SW 1271 (cell line): ENCODE measurements around the gene PRDM7.
"Not testable (repeated sequence)": the region's sequence is repeated elsewhere in the genome, so short reads cannot be mapped to it uniquely, and the experiment has no call there.

Source experiments
- DNase-seq, 2 experiments: peaks; one replicate each; lab custom pipeline; 2025; lab: John Stamatoyannopoulos, UW

Gene PRDM7

GRCh38 chr16:90072442-90073105, 4.6 kb downstream of the PRDM7 start:
- no peak for DNase-seq

- no peak for DNase-seq
These were observed 6.7 kb downstream of the PRDM7 start for GRCh38 chr16:90070440-90070839.

DNA sequence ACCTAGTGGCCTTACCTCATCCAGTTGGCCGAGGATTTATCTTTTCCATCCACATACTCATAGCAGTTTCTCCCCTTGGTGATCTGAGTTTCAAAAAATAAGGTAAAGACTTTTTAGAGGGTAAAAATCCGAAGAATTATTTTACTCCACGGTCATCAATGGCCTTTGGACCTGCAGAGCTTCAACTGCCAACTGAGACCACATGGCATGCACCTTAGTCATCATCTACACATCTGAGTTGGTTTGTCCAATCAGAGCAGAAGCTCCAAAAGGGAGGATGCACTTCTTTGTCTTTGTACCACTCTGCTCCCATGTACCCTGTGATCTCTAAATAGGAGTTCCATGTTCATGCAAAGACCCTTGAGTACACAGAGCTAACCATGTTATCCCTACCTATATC, 15.7 kb downstream of the PRDM7 start:
- DNase-seq, result no peak

DNA sequence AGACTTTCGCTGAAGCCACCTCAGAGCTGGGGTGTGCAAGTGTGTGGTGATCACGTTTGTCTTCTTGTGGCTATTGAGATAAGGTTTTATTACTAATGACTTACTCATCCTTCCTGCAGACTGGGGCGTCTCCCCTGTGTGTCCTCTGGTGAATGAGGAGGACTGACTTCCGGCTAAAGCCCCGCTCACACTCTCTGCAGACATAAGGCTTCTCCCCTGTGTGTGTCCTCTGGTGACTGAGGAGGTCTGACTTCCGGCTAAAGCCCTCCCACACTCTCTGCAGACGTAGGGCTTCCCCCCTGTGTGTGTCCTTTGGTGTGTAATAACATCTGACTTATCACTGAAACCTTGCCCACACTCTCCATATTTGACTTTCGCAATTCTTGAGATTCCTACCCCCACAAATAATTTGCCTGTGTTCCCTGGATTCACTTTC, 19.4 kb downstream of the PRDM7 start:
- peak; percentile 38 to 43 for DNase-seq

DNA sequence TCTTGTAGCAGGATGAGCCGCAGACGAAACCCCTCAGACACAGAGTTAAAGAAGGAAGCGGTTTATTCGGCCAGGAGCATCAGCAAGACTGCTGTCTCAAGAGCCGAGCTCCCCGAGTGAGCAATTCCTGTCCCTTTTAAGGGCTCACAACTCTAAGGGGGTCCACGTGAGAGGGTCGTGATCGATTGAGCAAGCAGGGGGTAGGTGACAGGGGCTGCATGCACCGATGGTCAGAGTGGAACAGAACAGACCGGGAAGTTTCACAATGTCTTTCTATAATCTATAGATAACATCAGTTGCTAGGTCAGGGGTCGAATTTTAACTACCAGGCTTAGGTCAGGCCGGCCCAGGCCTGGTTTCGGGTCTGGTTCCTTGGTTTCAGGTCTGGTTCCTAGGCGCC, 20.6 kb downstream of the PRDM7 start:
- not testable (repeated sequence) for DNase-seq

GRCh38 chr16:90055371-90055770, 21.8 kb downstream of the PRDM7 start:
- DNase-seq, result no peak

- no peak for DNase-seq
These were observed 22.6 kb downstream of the PRDM7 start for GRCh38 chr16:90054554-90054953.

DNA sequence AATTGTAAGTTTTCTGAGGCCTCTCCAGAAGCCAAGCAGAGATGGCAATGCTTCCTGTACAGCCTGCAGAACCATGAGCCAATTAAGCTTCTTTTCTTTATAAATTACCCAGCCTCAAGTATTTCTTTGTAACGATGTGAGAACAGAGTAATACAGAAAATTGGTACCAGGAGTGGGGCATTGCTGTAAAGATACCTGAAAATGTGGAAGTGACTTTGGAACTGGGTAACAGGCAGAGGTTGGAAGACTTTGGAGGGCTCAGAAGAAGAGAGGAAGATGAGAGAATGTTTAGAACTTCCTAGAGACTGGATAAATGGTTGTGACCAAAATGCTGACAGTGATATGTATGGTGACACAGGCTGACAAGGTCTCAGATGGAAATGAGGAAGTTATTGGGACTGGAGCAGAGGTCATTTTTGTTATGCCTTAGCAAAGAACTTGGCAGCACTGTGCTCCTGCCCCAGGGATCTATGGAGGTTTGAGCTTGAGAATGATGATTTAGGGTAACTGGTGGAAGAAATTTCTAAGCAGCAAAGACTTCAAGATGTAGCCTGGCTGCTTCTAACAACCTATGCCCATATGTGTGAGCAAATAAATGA, 23.1 kb downstream of the PRDM7 start:
- no peak for DNase-seq

DNA sequence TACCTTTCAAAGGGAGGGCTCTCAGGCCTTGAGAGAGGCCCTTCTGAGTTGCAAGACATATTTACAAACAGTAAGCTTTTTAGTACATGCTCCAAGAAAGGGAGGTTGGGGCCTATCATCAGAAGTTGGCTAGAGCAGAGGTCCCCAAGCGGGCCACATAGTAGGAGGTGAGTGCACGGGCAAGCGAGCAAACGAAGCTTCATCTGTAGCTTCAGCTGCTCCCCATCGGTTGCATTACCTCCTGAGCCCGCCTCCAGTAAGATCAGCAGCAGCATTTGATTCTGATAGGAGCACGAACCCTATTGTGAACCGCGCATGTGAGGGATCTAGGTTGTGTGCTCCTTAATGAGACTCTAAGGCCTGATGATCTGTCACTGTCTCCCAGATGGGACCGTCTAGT, 26.2 kb downstream of the PRDM7 start:
- DNase-seq, result no peak

GRCh38 chr16:90048737-90049330, 28.3 kb downstream of the PRDM7 start:
- DNase-seq, result no peak

GRCh38 chr16:90048347-90048722, 28.8 kb downstream of the PRDM7 start:
- no peak for DNase-seq

GRCh38 chr16:90047714-90048346, 29.3 kb downstream of the PRDM7 start:
- no peak for DNase-seq

- DNase-seq, result no peak
These were observed 30.0 kb downstream of the PRDM7 start for GRCh38 chr16:90046971-90047713.

- no peak for DNase-seq
These were observed 30.8 kb downstream of the PRDM7 start for GRCh38 chr16:90046122-90046970.

- no peak for DNase-seq
These were observed 33.0 kb downstream of the PRDM7 start for GRCh38 chr16:90044111-90044551.

DNA sequence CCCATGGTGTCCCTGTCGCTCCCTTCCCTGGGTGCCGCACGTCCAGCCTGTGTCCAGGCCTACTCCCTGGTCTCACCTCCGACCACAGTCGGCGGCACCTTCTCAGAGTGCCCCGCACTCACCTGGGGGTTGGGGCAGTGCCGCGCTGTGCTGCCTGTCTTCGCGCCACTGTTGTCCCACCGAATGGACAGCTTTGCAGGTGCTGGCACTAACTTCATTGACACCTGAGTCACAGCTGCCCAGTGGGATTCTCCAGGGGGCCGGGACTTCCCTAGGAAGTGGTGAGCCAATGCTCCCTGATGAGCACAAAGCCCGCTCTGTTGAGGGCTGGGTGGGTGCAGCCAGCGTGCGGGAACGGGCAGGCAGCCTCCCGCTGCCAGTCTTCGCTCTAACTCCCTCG, 33.6 kb downstream of the PRDM7 start:
- no peak for DNase-seq

GRCh38 chr16:90042946-90043514, 34.1 kb downstream of the PRDM7 start:
- no peak for DNase-seq

DNA sequence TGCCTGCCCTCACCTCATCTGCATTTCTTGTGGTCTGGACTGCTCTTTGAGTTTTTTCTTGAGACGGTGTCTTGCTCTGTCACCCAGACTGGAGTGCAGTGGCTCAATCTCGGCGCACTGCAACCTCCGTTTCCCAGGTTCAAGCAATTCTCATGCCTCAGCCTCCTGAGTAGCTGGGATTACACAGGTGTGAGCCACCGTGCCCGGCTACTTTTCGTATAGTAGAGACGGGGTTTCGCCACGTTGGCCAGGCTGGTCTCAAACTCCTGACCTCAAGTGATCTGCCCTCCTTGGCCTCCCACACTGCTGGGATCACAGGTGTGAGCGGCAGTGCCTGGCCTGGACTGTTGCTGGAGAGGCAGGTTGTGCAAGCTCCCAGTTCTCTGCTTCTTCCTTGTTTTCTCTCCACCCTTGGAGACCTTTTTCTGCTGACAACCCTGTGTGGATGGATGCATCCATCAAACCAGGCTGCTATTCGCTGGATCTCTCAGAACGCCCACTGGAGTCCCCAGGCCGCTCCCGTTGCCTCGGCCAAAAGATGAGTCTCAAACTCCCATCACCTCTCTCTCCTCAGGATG, 35.1 kb downstream of the PRDM7 start:
- DNase-seq, result no peak

DNA sequence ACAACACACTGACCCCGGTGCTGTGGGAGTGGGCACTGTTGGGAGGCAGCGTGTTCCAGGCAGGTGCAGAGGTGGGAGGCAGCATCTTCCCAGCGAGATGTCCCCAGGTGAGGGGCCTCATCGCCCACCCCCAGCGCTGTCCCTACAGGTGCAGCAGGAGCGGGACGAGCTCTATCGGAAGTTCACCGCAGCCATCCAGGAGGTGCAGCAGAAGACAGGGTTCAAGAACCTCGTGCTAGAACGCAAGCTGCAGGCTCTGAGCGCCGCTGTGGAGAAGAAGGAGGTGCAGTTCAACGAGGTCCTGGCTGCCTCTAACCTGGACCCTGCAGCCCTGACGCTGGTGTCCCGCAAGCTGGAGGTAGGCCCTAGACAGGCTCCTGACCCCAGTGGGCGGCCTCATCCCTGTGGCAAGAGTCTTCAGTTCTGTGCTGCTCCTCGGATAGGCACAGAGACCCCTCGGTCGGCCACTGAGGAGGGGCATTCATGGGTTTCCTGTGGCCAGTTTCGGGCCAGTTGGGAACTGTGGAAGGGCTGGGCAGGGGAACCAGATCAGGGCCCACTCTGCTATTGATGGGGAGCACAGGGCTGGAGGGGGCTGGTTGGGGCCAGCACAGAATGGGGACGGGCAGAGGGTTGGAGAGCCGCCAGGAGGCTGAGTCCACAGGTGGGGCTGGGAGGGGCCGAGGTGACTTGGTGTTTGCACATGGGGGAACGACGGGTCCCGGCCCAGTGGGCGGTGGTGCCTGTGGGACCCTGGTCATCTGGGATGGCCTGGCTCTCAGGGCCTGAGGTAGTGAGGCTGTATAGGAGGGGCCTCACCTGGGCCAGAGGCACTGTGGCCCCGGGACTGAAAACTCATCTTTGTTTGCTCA, 36.7 kb downstream of the PRDM7 start:
- no peak for DNase-seq

GRCh38 chr16:90037276-90037675, 39.9 kb downstream of the PRDM7 start:
- no peak for DNase-seq
